Ishikawa (cell line): ENCODE measurements around the gene SOBP.

Source experiments
- CEBPB ChIP-seq: IDR thresholded peaks from 2 replicates; pipeline ENCODE4 v1.6.1; 2012
- CREB1 ChIP-seq: IDR thresholded peaks from 2 replicates; pipeline ENCODE4 v1.6.1; 2012; ENCODE audit warnings: low read depth
- EGR1 ChIP-seq: IDR thresholded peaks from 2 replicates; pipeline ENCODE4 v1.6.1; 2012
- EP300 ChIP-seq: IDR thresholded peaks from 2 replicates; pipeline ENCODE4 v1.6.1; 2012; ENCODE audit warnings: borderline replicate concordance
- FOXM1 ChIP-seq: IDR thresholded peaks from 2 replicates; pipeline ENCODE4 v1.6.1; 2012; ENCODE audit warnings: low read depth, borderline replicate concordance
- RAD21 ChIP-seq: IDR thresholded peaks from 2 replicates; pipeline ENCODE4 v1.6.1; 2012; ENCODE audit warnings: low read depth
- TAF1 ChIP-seq: IDR thresholded peaks from 2 replicates; pipeline ENCODE4 v1.6.1; 2012; ENCODE audit warnings: low read depth, mild to moderate bottlenecking
- TCF12 ChIP-seq: IDR thresholded peaks from 2 replicates; pipeline ENCODE4 v1.6.1; 2012; ENCODE audit warnings: low read depth
- TEAD4 ChIP-seq: IDR thresholded peaks from 2 replicates; pipeline ENCODE4 v1.6.1; 2012
- YY1 ChIP-seq: IDR thresholded peaks from 2 replicates; pipeline ENCODE4 v1.6.1; 2012; ENCODE audit warnings: low read depth
- ZBTB7A ChIP-seq: IDR thresholded peaks from 2 replicates; pipeline ENCODE4 v1.6.1; 2012; ENCODE audit warnings: low read depth
- TF ChIP-seq, protein P1 (sequence below): IDR thresholded peaks from 2 replicates; pipeline ENCODE4 v1.6.1; 2012; ENCODE audit warnings: low read depth, mild to moderate bottlenecking
- TF ChIP-seq, protein P2 (sequence below): IDR thresholded peaks from 2 replicates; pipeline ENCODE4 v1.6.1; 2012
- TF ChIP-seq, protein P3 (sequence below): IDR thresholded peaks from 2 replicates; pipeline ENCODE4 v1.6.1; 2012

Gene SOBP

GRCh38 chr6:107656401-107656800 lies 166.5 kb downstream of the SOBP start:
- TF ChIP-seq FOXM1 (no peak), TCF12 (no peak), RAD21 (no peak), CEBPB (no peak)
- TF ChIP-seq, protein P1, sequence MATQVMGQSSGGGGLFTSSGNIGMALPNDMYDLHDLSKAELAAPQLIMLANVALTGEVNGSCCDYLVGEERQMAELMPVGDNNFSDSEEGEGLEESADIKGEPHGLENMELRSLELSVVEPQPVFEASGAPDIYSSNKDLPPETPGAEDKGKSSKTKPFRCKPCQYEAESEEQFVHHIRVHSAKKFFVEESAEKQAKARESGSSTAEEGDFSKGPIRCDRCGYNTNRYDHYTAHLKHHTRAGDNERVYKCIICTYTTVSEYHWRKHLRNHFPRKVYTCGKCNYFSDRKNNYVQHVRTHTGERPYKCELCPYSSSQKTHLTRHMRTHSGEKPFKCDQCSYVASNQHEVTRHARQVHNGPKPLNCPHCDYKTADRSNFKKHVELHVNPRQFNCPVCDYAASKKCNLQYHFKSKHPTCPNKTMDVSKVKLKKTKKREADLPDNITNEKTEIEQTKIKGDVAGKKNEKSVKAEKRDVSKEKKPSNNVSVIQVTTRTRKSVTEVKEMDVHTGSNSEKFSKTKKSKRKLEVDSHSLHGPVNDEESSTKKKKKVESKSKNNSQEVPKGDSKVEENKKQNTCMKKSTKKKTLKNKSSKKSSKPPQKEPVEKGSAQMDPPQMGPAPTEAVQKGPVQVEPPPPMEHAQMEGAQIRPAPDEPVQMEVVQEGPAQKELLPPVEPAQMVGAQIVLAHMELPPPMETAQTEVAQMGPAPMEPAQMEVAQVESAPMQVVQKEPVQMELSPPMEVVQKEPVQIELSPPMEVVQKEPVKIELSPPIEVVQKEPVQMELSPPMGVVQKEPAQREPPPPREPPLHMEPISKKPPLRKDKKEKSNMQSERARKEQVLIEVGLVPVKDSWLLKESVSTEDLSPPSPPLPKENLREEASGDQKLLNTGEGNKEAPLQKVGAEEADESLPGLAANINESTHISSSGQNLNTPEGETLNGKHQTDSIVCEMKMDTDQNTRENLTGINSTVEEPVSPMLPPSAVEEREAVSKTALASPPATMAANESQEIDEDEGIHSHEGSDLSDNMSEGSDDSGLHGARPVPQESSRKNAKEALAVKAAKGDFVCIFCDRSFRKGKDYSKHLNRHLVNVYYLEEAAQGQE = no peak

GRCh38 chr6:107656883-107657282 lies 167.0 kb downstream of the SOBP start:
- TF ChIP-seq, protein P2, sequence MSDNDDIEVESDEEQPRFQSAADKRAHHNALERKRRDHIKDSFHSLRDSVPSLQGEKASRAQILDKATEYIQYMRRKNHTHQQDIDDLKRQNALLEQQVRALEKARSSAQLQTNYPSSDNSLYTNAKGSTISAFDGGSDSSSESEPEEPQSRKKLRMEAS = no peak
- TF ChIP-seq TAF1 = no peak
- TF ChIP-seq EGR1 = no peak
- TF ChIP-seq RAD21 = no peak
- TF ChIP-seq CEBPB = no peak
- TF ChIP-seq CREB1 = no peak
- no peak for TF ChIP-seq TCF12
- TF ChIP-seq TEAD4 = no peak
- TF ChIP-seq ZBTB7A = no peak
- TF ChIP-seq, protein P1 = no peak
- TF ChIP-seq FOXM1 = no peak
- no peak for TF ChIP-seq YY1

- TF ChIP-seq, protein P2 = no peak
- TF ChIP-seq, protein P1 = no peak
- TF ChIP-seq FOXM1 (no peak), ZBTB7A (no peak)
- TF ChIP-seq, protein P3, sequence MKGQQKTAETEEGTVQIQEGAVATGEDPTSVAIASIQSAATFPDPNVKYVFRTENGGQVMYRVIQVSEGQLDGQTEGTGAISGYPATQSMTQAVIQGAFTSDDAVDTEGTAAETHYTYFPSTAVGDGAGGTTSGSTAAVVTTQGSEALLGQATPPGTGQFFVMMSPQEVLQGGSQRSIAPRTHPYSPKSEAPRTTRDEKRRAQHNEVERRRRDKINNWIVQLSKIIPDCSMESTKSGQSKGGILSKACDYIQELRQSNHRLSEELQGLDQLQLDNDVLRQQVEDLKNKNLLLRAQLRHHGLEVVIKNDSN = no peak
These were observed 167.4 kb downstream of the SOBP start for GRCh38 chr6:107657373-107657754.

GRCh38 chr6:107657755-107658461 lies 168.0 kb downstream of the SOBP start:
- TF ChIP-seq CREB1 (no peak), EP300 (no peak), FOXM1 (no peak), TAF1 (no peak), TCF12 (no peak)

DNA sequence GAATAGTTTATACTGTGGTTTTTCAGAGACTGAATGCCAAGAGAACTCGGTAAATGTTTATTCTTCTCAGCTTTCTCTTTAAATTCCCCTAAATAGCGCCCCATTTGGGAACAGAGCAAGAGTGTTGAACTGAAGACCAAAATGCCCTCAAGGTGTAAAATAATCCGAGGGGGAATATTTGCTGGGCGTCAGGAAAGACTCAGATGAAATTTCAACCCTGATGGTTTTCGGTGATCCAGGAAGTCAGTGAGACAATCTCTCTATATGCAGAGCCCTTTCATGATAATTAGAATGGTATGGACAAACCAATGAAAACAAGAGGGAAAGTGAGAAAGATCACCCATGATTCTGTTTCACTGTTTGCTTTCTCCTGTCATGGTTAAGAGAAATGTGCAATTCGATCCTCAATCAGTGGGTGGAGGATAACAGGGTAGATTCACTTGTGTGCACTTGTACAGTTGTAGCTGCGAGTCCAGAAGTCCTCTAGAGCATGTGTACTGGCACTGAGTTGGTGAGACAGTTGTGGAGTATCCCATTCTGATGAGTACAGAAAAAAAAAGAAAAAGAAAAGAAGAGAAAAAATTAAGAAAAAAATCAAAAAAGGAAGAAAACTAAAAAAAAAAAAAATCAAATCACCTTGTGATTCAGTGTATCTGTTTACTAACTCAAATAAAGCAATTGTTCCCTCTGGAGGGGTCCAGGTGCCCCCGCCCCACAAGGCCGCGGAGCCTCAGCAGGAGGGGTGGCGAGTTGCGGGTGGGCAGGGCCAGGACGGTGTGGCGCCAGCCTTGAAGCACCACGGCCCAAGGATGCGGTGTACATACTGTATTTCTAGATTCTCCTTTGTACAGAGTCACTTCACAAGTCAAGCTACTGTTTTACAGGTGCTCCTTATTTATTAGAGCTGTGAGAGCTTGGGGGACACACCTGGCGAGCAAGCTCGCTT lies 169.3 kb downstream of the SOBP start:
- TF ChIP-seq TAF1 = no peak
- peak; percentile 52; the same call in 1 of the 2 replicates for TF ChIP-seq EGR1
